Mammary epithelial cell (primary cell): ENCODE results near the gene POU2F3.

Experiments used
- CTCF ChIP-seq, 2 donors: IDR thresholded peaks in 1 of 2; conservative IDR thresholded peaks in 1 of 2; 2 replicates each; pipeline ENCODE4 v1.5.1; 2011 to 2012; ENCODE audit warnings: inconsistent platforms in 2 of 2, low read length in 2 of 2, mild to moderate bottlenecking in 2 of 2, control low read depth in 1 of 2, low read depth in 1 of 2; ENCODE audit not compliant: insufficient read depth in 1 of 2; ENCODE audit errors: extremely low read depth in 1 of 2
- EZH2 ChIP-seq: IDR thresholded peaks from 2 replicates; pipeline ENCODE4 v1.6.1; 2012; ENCODE audit warnings: low read length, inconsistent platforms, borderline replicate concordance

GRCh38 chr11:120317689-120318480, 77.9 kb downstream of the POU2F3 start:
- no peak for TF ChIP-seq CTCF (conservative IDR thresholded peaks at IDR 0.05 in 1 of 2, IDR thresholded peaks at IDR 0.05 in 1 of 2; ENCODE audit: extremely low read depth in 1 of 2, insufficient read depth in 1 of 2, low read depth in 1 of 2, low read length in 2 of 2)
- no peak for TF ChIP-seq EZH2
